ENCODE results near the gene ACER1.
"Not testable (repeated sequence)": the region's sequence is repeated elsewhere in the genome, so short reads cannot be mapped to it uniquely, and the experiment has no call there.

Gene ACER1, protein sequence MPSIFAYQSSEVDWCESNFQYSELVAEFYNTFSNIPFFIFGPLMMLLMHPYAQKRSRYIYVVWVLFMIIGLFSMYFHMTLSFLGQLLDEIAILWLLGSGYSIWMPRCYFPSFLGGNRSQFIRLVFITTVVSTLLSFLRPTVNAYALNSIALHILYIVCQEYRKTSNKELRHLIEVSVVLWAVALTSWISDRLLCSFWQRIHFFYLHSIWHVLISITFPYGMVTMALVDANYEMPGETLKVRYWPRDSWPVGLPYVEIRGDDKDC

DNA sequence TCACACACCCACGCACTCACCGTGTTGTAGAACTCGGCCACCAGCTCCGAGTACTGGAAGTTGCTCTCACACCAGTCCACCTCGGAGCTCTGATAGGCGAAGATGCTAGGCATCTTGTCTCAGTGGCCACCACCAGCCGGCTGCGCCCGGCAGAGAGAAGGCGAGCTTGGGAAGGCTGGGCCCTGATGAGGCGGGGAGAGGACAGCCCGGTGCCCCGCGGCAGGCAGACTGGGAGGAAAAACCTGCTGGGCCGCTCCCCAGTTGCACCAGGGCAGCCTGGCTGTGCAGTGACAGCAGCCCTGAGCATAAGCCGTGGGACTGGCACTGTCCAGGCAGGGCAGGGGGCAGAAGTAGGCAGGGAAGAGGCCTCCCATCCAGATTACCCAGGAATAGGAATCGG is at the start of gene ACER1:
TSS of gene ACER1 (minus strand) at position 174 of the 400 bp plus-strand sequence. CDS start at position 113, 61 bp downstream.
- no peak for DNase-seq (ENCODE audit: low read depth)

DNA sequence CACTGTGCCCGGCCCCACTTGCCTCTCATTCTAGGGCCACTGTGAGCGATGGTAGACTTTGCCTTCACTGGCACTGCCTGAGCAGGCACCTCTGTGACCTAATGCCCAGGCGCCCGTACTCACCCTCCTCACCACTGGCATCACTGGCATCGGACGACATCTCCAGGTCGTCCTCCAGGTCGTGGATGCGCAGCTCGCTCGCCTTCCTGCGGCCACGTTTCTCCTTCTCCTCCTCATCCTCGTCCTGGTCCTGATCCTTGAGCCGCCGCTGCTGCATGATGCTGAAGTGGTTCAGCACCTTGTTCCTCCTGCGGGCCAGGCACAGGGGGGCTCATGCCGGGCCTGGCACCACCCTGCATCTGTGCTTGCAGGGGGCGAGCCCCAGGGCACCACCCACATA is 49.8 kb upstream of the ACER1 start:
- DNase-seq (ENCODE audit: low read depth): no peak

DNA sequence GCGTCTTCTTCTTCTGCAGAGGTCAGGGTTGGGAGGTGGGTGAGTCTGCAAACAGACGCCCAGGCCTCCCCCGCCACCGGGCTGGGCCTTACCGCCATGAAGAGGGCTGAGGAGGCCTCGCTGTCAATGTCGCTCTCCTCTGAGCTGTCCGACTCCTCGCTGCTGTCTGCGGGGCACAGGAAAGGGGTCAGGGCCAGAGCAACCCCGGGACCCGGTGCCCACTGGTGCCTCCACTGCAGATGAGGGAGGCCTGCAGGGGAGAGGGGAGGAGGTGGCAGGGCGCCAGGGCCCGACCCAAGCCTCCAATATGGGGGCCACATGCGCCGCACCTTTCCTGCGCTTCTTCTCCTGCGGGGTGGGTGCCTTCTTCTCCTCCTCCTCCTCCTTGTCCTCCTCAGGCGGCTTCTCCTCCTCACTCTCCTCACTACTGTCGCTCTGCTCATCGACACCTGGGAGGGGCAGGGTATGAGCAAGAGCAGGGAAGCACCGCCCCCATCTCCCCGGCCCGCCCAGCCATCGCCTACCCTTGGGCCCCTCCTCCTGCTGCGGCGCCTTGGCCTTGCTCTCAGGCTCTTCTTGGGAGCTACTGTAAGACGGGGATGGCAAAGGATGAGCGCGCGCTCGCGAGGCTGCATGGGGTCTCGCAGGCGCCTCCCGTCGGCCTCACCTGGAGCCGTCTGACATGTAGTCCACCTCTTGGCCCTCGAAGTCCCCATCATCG is 47.8 kb upstream of the ACER1 start:
- no peak for DNase-seq (ENCODE audit: low read depth)

DNA sequence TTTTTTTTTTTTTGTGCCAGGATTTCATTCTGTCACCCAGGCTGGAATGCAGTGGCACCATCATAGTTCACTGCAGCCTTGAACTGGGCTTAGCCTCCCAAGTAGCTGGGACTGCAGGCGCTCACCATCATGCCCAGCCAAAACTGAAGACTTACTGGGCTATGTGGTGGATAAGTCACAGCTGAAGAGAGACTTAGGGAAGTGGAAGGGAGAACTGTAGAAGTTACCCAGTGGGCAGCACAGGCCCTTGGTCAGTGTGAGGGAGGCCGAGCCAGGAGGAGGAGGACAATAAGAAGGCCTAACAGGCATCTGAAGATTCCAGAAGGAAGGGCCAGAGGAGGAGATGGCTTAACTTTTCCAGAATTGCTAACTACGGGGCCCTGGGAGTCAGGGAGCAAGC is 46.3 kb upstream of the ACER1 start:
- no peak for DNase-seq (ENCODE audit: low read depth)

DNA sequence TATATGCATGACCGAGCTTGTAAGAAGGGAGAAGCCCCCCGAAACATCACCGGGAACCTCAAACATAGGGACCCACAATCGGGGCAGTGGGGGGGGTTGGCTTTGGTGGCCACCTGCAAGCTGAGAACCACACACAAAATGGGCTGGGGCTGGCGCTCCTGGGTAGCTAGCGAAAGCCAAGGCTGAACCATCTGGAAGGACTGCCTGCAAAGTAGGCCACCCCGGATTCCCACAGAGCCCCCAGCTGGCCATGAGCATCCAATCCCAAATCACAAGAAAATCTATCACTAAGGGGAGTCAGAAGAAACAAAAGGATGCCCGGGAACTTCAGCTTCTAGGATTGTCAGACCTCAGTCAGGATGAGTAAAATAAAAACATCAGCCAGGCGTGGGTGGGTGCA is 45.1 kb upstream of the ACER1 start:
- no peak for DNase-seq (ENCODE audit: low read depth)

DNA sequence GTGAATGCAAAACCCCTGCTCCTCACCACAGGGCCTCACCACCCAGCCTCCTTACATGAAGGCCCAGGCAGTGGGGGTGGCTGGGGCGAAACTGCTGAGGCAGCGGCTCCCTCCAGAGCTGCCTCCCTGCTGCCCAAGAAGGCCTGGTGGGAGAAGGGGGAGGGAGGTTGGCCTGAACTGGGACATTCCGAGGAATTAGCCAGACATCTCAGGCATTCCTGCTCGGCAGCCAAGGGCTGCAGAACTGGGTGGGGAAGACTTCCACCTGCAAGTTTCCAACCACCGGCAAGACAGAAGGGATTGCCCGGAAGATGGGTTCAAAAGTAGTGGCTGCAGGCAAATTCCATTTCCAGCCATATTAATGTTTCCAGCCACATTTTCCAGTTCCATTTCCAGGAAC is 44.6 kb upstream of the ACER1 start:
- no peak for DNase-seq (ENCODE audit: low read depth)

DNA sequence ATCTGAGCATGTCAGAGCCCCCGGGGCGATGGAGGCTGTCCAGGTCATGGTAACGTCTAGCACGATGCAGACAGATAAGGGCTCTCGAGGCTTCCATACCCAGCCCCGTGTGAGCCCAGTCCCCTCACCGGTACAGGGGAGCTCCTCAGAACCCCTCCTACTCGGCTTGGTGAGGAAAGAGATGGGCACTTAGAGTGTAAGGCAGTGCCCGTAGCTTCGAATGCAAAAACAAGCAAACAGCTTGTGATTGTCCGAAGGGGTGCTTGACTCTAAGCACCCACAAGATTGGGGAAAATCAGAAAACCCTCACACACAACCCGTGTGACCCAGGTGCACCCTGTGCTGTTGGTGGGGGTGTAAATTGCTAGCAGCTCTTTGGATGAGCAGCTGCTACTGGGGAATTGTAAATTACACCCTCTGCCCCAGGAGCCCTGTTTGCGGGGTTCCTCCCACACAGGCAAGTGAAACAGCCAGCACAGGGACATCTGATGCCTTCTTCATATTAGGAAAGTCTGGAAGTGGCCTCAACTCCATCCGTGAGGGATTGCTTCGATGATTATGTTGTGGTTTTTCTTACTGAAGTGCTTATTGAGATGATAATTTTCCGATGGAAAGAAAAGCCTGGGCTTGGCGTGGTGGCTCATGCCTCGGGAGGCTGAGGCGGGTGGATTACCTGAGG is 43.2 kb upstream of the ACER1 start:
- DNase-seq (ENCODE audit: low read depth): no peak

DNA sequence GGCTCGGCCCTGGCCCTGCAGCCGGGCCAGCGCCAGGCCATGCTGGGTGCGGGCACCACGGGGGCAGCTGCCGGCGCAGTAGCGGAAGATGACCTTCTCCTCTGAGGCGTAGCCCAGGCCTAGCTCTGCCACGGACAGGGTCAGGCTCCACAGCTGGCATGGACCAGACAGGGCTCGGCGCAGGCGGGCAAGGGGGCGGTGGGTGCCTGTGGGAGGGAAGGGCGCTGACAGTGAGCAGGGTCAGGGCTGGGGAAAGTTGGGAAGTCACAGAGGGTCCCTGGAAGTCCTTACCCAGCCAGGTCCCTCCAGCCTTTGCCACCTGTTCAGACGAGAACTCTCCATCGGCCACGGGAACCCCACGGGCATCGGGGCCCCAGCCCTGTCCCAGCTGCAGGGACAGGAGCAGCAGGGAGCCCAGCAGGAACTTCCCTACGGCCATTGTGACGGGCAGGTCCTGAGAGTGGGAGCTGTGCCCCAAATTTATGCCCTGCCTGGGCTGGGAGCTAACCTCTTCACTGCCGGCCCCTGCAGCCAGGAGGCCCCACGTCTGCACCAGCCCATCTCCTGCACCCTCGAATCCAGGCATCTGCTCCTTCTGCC is 42.1 kb upstream of the ACER1 start, which contains the start of gene PSPN:
TSS of gene PSPN (minus strand) at position 523 of the 600 bp plus-strand sequence. CDS start at position 439, 84 bp downstream.
- DNase-seq (ENCODE audit: low read depth): no peak

DNA sequence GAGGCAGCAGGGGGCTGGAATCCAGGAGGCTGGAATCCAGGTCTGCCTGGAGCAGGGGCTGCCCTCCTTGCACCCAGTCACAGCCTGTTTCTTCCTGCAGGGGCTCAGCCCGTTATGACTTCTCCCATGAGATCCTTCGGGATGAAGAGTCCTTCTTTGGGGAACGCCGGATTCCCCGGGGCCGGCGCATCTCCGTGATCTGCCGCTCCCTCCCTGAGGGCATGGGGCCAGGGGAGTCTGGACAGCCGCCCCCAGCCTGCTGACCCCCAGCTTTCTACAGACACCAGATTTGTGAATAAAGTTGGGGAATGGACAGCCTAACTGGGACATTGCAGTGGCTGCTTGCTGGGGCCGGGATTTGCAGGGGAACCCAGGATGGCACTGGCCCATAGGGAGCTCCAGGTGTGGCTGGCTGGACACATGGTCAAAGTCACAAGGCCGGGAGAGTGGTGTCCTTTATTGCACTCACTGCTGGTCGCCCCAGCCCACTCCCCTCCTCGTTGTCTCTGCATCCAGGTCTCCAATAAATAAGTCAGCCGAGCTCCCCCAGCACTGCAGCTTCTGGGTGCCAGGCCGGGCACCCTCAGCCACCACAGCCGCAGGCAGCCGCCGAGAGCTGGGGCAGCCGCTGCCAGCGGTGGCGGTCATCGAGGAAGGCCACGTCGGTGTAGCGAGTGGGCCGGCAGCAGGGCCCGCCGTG is 41.4 kb upstream of the ACER1 start:
- DNase-seq (ENCODE audit: low read depth): no peak

DNA sequence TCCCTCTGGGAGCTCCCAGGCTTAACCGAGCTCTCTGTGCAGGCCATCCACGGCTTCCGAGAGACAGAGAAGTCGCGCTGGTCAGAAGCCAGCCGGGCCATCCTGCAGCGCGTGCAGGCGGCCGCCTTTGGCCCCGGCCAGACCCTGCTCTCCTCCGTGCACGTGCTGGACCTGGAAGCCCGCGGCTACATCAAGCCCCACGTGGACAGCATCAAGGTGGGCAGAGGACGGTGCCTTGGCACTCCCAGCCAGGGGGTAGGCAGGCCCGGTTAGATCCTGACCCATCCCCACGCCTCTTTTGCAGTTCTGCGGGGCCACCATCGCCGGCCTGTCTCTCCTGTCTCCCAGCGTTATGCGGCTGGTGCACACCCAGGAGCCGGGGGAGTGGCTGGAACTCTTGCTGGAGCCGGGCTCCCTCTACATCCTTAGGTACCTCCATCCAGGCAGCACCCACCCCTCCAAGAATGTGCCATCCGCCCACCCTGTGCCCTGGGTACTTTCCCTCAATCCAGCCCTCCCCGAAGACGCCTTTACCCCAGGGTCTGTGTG is 40.8 kb upstream of the ACER1 start:
- no peak for DNase-seq (ENCODE audit: low read depth)

DNA sequence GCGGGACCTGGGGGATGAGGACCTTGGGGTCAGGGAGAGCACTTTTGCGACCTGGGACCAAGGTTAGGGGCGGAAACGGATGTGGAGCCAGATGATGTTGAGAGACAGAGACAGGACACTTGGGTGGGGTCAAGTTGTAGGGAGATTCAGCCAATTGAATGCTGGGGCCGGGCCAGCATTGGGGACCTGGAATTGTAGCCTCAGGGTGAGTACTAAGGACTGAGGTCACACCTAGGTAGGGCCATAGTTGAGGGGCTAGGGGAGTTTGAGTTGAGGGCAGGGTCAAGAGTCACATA is 40.3 kb upstream of the ACER1 start:
- DNase-seq (ENCODE audit: low read depth): no peak

DNA sequence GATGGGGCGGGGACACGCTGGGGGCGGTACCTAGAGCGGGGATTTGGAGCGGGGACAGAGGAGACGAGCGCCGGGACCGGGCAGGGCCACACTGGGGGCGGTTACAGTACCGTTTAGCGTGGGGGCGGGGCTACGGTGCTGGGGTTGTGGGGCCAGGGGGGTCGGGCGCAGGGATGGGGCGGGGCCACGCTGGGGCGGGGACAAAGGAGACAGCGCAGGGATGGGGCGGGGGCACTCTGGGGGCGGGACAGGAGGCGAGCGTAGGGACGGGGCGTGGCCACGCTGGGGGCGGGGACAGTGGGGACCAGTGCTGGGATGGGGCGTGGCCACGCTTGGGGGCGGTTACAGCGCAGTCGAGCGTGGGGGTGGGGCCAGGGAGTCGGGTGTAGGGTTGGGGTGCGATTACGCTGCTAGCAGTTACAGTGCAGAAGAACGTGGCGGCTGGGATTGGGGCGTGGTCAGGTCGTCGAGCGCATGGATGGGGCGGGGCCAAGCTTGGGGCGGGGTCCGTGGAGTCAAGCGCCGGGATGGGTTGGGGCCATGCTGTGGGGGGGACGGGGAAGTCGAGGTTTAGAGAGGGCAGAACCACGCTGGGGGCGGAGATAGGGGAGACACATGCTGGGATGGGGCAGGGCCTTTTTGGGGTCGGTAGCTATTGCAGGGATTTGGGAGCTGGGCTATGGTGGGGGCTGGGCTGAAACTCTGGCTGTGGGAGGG is 39.8 kb upstream of the ACER1 start:
- DNase-seq (ENCODE audit: low read depth): peak; percentile 97

DNA sequence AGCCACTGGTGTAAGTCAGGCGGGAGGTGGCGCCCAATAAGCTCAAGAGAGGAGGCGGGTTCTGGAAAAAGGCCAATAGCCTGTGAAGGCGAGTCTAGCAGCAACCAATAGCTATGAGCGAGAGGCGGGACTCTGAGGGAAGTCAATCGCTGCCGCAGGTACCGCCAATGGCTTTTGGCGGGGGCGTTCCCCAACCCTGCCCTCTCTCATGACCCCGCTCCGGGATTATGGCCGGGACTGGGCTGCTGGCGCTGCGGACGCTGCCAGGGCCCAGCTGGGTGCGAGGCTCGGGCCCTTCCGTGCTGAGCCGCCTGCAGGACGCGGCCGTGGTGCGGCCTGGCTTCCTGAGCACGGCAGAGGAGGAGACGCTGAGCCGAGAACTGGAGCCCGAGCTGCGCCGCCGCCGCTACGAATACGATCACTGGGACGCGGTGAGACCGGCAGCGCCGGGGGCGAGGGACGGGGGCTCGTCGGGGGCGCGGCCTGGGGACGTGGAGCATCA is 39.2 kb upstream of the ACER1 start, which contains the start of gene ALKBH7:
TSS of gene ALKBH7 (plus strand) at position 201 of the 502 bp plus-strand sequence. CDS start at position 228, 27 bp downstream.
- DNase-seq (ENCODE audit: low read depth): peak; percentile 91

DNA sequence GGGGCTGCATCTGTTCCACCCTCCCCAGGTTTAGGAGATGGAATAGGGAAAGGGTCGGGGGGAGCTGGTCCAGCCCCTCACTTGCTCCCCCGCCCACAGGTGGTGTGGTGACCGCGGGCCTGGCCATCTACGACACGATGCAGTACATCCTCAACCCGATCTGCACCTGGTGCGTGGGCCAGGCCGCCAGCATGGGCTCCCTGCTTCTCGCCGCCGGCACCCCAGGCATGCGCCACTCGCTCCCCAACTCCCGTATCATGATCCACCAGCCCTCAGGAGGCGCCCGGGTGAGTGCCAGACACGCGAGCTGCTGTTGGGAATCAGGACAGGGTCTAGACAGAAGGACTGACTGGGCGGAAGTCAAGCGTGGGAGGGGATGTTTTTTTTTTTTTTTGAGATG is 30.9 kb upstream of the ACER1 start:
- no peak for DNase-seq (ENCODE audit: low read depth)

DNA sequence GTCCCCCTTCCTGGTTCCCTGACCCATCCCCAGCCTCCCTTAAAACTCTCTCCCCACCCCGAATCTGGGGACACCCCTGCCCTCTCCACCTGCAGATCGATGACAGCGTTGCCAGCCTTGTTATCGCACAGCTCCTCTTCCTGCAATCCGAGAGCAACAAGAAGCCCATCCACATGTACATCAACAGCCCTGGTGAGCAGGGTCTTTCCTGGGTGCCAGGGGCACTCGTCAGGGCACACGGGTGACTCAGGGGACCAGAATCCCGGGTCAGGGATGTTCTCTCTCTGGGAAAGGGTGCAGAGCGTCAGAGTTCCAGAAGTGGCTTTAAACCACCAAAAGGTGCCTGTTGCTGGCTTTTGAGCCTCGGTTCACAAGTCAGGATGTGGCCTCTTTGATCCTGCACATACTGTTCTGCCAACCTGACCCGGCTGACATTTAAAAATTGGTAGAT is 29.0 kb upstream of the ACER1 start:
- no peak for DNase-seq (ENCODE audit: low read depth)

DNA sequence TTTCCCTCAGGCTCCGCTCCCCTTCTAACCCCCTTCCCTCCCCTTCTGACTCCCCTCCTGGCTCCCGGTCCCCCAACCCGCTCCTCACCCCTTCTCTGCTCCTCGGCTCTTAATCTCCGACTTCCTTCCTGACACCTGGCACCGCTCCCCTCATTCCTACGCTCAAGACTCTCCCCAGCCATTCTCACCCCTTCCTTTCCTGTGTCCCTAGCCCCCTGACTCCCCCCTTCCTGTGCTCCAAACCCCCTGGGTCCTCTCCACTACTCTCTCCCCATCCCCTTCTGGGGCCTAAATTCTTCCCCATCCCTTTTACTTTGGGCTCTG is 28.6 kb upstream of the ACER1 start:
- DNase-seq (ENCODE audit: low read depth): no peak

DNA sequence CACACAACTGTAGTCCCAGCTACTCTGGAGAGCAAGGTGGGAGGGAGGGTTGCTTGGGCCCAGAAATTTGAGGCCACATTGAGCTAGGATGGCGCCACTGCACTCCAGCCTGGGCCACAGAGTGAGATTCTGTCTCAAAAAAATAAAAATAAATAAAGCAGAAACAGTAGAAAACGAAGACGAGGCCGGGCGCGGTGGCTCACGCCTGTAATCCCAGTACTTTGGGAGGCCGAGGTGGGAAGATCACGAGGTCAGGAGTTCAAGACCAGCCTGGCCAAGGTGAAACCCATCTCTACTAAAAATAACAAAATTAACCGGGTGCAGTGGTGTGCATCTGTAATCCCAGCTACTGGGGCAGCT is 27.4 kb upstream of the ACER1 start:
- not testable (repeated sequence) for DNase-seq (ENCODE audit: low read depth)

DNA sequence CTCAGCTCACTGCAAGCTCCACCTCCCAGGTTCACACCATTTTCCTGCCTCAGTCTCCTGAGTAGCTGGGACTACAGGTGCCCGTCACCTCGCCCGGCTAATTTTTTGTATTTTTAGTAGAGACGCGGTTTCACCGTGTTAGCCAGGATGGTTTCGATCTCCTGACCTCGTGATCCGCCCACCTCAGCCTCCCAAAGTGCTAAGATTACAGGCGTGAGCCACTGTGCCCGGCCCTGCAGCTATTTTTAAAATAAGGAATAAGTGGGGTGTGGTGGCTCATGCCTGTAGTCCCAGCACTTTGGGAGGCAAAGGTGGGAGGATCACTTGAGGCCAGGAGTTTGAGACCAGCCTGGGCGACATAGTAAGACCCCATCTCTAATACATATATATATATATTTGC is 27.0 kb upstream of the ACER1 start:
- not testable (repeated sequence) for DNase-seq (ENCODE audit: low read depth)

DNA sequence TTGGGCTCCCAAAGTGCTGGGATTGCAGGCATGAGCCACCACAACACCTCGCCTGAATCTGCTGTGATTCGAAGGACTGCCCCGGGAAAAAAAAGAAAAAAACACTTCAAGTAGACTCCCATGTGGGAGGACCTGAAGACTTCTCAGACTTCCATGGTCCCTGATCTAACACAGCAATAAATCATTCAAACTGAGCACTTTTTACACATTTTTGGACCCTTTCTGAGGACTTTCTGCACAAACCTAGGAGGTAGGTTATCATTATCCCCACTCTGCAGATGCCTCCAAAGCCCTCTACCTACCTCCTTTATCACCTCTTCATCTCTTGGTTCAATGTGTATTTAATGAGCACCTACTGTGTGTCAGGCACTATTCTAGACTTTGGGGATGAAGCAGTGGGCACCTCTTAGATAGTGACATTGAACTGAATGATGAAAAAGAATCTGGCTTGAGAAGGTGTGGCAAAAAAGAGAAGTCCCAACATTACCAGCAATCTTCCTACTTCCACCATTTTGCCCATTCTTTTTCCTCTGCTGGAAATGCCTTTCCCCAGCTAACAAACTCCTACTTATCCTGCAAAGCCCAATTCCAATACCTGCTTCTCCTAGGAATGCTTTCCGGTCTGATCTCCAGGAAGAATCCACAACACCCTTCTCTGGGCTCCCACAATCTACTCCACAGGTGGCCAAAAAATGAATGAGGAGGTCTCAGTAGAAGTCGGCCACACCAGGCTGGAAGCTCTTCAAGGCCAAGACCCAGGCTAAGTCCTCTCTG is 26.3 kb upstream of the ACER1 start:
- no peak for DNase-seq (ENCODE audit: low read depth)

DNA sequence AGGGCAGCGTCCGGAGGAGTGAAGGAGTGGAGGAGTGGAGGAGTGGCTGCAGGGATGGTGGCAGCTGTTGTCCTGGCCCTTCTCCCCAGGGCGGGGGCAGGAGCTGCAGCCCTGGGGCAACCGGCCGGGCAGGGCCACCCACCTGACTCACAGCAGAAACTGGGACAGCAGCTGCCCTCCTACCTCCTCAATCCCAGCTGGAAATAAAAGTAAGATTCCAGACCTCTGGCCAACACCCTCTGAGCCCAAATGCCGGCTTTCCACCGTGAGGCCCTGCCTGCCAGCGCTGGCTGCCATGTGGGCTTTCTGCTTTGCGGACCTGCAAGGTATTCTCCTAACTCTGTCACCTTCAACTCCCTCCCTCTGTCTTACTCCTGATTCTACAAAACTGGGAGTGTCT is 24.6 kb upstream of the ACER1 start:
- DNase-seq (ENCODE audit: low read depth): no peak
